Bladder microvascular endothelial cell (primary cell): ENCODE measurements around the gene RENBP. TPM values are rescaled to one million over a fixed set of nuclear protein-coding genes. Genes with fewer than 3 reads are reported as not detected.

ENCODE experiments used
- total RNA-seq: library from RNA; depleted of rRNA; stranded (reverse); fragments of >200 nt; gene quantifications from 2 replicates; pipeline ENCODE4 v1.2.3, GENCODE V29; 2014

The RENBP gene
- total RNA-seq, result 16.5 and 28.8 TPM in 2 replicates

DNA sequence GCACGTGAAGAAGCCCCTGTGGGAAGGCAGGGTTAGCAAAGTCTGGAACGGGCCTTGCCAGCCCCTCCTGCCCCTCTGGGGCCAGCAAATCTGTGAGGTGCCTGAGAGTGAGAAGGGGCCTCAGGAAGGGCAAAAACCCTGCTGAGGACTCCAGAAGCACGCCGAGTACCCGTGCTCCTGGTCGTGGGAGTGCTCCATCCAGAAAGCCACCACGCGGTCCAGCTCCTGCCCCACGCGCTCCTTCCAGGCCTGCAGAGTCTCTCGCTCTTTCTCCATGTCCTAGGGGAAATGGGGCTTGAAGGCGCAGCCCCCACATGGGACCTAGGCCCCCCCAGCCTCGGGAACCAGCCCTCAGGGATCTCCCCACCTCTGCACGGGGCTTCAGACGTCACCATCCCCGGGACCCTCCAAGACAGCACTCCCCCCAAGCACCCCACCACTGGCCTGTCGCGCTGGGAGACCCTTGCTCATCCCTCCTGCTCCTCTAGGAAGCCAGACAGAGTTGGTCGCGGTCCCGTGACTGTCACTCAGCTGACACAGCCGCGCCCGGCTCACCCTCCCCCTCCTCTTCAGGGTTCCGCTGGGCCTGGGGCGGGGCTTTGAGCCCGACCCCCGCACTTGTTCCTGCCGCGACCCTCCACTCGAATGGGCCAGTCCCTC lies at the start of gene RENBP:
RENBP (minus strand) TSS at position 504 of the 660 bp plus-strand sequence; CDS start at position 471, 33 bp downstream.

DNA sequence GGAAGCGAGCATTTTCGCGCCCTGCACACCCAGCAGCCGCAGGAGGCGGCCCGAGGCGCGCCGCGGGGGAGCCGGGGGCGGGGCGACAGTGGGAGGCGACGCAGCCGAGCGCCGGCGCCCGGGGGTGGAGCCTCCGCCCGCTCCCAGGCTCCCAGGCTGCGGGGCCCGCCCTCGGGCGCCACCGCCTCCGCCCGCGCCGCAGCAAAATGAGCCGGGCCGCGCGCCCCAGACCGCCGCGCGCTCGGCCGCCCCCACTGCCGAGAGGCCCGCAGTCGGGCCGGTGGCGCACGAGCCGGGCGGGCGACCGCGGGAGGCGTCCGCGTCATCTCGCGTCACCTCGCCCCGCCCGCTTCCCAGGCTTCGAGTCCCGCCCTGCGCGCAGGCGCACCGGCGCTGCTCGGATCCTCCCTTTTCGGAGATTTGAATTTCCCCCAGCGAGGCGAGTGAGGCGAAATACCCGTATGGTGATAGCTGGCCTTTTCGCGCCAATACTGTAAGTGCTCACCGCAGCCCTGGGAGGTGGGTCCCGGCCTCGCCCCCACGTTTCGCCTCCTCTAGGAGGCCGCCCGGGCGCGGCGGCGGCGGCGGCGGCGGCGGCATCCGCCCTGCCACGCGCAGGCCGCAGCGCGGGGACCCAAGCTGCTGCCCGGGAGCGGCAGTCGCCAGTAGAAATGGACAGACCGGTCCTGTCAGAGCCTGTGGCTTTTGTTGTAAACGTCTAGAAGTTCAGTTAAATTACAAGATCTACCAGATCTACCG lies 28.1 kb upstream of the RENBP start, which contains the start of gene TMEM187:
TMEM187 (plus strand) TSS at position 387 of the 759 bp plus-strand sequence. CDS start 9,309 bp downstream, outside the sequence.

DNA sequence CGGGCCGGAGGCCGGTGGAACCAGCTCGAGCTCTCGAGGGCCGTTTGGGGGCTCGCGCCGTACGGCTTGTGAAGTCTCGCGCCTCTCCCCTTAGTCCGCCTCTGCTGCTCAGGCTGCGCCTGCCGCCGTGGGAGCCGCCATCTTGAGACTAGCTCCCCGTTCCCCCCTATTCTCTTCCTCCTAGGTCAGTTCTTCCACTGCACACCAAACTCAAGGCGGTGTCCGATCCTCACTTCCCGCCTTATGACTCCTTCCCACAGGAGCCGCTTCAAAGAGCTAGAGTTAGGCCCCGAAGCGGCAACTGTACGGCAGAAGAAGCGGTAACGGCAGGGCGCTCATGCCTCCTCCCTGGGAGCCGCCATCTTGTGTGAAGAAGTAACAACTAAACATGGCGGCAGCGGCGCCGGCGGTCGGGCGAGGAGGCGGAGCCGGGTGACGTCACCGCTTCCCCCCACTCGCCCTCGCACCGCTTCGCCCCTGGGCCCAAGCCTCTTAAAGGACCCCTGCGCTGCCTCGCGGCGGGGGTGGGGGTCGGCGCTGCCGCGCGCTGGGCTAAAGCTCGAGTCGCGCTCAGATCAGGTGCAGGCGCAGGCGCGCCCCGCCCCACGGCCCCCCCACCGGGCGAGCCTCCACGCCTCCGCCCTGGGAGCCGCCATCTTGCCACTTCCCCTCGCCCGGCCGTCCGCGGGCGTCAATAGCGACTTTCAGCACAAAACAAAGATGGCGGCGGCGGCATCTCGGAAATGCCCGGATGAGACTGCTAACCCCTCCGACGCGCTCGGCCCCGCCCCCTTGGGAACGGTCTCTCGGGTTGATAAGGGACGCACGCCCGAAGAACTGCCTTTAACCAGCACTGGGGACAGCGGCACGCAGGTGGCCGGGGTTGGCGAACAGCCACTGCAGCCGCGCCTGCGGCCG lies 27.3 kb upstream of the RENBP start, which contains the start of gene HCFC1:
HCFC1 (minus strand) TSS at position 369 of the 918 bp plus-strand sequence. CDS start 978 bp downstream, outside the sequence.

DNA sequence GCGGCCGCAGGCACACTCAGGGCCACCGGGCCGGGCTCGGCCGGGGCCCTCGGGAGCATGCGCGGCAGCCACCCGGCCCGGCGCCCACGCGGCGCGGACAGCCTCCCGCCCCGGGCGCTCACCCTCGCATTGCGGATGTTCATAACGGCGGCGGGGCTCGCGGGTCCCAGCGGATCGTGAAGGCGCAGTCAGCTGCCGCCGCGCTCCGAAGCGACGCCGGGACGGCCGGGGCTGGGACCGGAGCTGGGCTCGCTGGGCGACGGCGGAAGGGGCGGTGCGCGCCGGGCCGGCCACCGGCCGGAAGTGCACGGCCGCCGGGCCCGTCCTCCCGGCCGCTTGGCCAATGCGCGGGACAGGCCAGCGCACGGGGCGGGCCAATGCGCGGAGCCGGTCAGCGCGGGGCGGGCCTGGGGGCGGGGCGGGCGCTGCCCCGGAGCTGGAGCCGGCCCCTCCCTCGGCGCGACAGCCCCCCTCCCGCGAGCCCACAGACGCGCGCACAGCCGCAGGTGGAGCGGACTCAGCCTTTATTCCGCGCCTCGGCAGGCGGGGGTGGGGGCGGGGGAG lies 9.6 kb downstream of the RENBP start, which contains the start of gene NAA10:
NAA10 (minus strand) TSS at position 276 of the 564 bp plus-strand sequence; CDS start at position 143, 133 bp downstream.

DNA sequence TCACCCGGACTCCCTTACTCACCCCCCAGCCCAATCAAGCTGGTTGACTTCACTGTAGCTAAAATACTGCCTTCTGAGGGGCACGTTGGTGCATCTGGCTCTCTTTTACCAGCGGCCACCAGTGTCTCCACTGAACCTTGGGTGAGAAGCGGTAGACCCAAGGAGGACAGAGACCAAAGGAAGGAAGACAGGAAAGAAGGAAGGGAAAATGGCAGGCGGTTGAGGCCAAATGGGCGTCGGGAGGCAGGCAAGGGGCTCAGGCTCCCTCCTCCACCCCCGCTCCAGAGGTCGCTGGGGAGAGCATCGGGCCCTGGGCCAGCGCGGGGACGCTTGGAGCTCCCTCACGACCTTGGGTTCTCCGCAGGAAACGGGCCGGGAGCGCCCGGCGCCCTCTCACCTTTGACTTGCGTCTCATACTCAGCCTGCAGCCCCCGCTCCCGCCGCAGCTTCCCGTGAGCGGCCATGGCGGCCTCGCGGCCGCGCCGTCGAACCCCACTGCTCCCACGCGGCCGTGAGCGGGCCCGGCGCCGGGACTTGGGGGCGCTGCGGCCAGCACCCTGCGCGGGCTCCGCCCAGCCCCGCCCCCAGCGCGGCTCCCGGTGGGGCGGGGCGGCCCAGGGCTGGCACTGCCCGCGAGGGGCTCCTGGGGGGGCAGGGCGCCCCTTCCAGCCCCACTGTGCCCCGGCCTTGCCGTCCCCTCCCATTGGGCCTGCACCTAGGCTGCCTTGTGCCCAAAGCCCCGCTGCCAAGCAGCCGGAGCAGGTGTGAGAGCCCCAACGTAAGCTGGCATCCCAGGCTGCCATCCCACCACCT lies 18.5 kb downstream of the RENBP start, which contains the start of gene ARHGAP4:
ARHGAP4 (minus strand) TSS at position 526 of the 813 bp plus-strand sequence; CDS start at position 464, 62 bp downstream.

DNA sequence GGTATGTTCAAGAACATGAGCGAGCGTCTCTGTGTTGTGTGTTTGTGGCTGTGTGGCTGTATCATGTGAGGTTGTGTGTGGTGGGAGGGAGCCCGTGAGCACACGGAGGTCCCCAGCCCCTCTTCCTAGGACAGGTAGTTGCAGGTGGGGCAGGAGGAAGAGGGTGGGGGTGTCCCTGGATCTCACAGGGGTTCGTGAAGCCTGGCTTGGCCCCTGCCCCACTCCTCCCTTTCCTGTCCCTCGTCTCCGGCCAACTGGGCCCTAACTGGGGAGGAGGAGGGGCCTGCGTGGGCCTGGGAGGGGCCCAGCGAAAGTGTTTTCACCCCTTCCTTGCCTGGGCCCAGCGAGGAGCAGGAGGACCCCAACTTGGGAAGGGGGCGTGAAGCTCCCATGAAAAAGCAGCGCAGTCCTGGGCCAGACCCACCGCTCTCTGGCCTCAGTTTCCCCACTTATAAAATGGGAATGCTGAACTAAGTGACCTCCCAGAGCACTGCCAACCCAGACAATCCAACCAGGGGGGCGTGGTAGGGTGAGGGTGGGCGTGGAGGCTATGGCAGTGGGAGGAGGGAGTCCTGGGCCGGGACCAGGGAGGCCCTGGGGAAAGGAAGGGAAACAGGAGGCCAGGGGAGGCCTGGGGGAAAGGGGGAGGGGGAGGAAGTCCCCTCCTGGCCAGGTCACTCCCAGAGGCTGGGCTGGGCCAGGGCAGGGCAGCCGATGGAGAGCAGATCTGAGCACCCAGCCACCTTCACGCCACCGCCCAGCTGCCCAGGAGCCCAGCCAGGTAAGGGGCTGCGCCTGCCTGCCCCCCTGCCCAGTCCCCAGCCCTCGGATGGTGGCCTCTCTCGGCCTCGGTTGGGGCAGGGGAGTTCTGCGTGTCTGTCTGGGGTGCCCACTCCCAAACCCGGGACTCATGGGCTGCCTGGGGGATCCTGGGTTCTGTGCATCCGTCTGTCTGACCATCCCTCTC lies 40.2 kb downstream of the RENBP start, which contains the start of gene AVPR2:
AVPR2 (plus strand) TSS at position 683 of the 967 bp plus-strand sequence. CDS start 473 bp downstream, outside the sequence.

DNA sequence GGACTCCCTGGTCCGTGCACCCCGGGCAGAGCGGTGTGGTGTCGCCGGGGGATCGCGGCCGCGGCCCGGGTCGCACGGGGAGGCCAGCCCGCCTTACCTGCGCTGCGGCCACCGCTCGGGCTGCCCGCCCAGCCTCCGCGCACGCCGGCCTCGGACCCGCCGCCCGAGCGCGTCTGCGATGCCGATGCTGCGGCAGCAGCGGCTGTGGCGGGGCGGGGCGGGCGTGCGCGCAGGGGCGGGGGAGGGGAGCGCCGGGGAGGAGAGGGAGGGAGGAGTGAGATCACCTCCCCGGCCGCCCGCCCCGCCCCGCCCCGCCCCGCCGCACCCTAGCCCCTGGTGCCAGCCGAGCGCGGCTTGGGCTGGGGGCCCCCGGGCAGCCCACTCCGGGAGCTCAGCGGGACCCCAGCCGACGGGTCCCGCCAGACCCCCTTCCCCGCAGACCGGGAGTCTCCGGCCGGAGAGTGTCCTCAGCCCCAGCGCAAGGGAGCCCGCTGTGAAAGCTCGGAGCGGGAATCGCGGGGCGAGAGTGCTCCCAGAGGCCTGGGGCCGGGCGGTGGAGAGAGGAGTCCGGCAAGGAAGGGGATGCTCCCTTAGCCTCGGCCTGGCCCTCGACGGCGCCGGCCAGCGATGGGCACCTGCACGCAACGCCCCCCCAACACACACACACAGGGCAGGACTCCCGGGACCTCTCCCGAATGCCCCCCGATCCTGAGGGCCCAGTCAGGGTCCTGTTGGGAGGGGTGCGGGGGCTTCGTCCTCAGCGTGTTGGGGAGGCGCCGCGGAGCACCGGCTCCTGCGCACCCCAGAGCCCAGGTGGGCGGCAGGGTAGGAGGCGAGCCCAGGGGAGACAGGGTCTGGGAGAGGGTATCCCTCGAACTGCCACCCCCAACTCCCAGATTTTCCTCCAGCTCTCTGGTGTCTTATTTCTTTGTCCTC lies 58.2 kb downstream of the RENBP start, which contains the start of gene L1CAM:
L1CAM (minus strand) TSS at position 206 of the 936 bp plus-strand sequence. CDS start 10,337 bp downstream, outside the sequence.

Other genes with a start within 250 kb of the RENBP start
- gene BCAP31, start 220.3 kb downstream of the RENBP start, total RNA-seq, result 200 and 266 TPM in 2 replicates
- 7.0 and 15.4 TPM in 2 replicates for gene ABCD1, start 219.8 kb downstream of the RENBP start, total RNA-seq
- 2.9 and 20.6 TPM in 2 replicates for gene PLXNB3, start 180.4 kb downstream of the RENBP start, total RNA-seq
- gene SRPK3, start 163.6 kb downstream of the RENBP start, total RNA-seq, result under 0.01 and 0.44 TPM in 2 replicates
- 48.1 and 67.7 TPM in 2 replicates for gene IDH3G, start 150.3 kb downstream of the RENBP start, total RNA-seq
- 112 and 142 TPM in 2 replicates for gene SSR4, start 150.0 kb downstream of the RENBP start, total RNA-seq
- 0.76 TPM in 1 of 2 replicates, not detected in the other for gene PDZD4, start 114.1 kb downstream of the RENBP start, total RNA-seq
- 0.16 and 0.88 TPM in 2 replicates for gene L1CAM, start 58.5 kb downstream of the RENBP start, total RNA-seq
- gene AVPR2, start 40.0 kb downstream of the RENBP start, total RNA-seq, result 1.4 and 1.9 TPM in 2 replicates
- 10.9 and 14.9 TPM in 2 replicates for gene ARHGAP4, start 18.4 kb downstream of the RENBP start, total RNA-seq
- gene NAA10, start 9.6 kb downstream of the RENBP start, total RNA-seq, result 41.8 and 46.9 TPM in 2 replicates
- gene HCFC1, start 27.2 kb upstream of the RENBP start, total RNA-seq, result 11.7 and 29.4 TPM in 2 replicates
- 5.7 and 7.2 TPM in 2 replicates for gene TMEM187, start 28.1 kb upstream of the RENBP start, total RNA-seq
- 45.5 and 57.6 TPM in 2 replicates for gene IRAK1, start 75.3 kb upstream of the RENBP start, total RNA-seq
- gene MECP2, start 153.1 kb upstream of the RENBP start, total RNA-seq, result 12.3 and 34.4 TPM in 2 replicates
- gene OPN1LW, start 199.6 kb upstream of the RENBP start, total RNA-seq, result not detected in 2 replicates
- 0.25 TPM in 1 of 2 replicates, not detected in the other for gene OPN1MW, start 238.0 kb upstream of the RENBP start, total RNA-seq